Ramos (cell line): ENCODE data around the gene FARP2.
"Not testable (repeated sequence)": the region's sequence is repeated elsewhere in the genome, so short reads cannot be mapped to it uniquely, and the experiment has no call there.

Experiments
- in situ Hi-C: fragments of 300-500 bp; cut with MboI; formaldehyde crosslinking; loops from one replicate; pipeline ENCODE4 v1.14.3; 2022; ENCODE audit warnings: low sequenced_read_pairs; ENCODE audit not compliant: unreplicated experiment

FARP2 gene

DNA sequence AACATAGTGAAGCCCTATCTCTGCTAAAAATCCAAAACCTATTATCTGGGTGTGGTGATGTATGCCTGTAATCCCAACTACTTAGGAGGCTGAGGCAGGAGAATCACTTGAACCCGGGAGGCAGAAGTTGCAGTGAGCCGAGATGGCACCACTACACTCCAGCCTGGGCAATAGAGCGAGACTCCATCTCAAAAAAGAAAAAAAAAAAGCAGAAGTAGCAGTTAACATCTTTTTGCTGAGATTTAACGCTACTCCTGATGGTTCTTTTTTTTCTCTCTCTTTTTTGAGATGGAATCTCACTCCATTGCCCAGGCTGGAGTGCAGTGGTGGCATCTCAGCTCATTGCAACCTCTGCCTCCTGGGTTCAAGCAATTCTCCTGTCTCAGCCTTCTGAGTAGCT lies 36.7 kb downstream of the FARP2 start:
- in situ Hi-C loops = not testable (repeated sequence)

DNA sequence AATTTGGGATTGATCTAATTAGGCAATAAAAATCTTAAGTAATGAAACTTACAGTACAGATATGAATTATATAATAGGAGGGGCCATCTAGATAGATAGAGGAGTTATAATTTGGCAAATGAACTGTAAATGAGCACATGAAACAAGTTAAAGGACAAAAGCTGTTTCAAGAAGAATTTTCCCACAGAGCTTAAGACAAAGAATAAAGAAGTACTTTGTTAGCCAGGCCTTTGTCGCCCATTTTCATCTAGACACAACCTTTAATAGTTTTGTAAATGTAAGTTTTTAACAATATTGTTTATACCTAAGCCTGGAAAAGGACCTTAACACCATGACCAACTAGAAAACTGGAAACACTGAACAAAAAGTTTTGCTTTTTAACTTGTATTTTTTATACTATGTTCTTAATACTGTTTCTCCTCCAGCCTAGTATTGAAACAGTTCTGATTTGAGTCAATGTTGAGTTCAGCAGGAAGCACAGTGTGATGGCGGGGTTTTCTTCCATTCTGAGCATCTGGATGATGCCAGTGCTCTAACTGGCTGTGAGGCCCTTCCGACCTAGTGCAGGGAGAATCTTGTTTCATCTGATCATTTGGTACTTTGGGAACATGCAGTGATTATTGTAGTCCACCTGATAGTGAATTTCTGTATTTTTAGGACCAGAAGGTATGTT lies 37.6 kb downstream of the FARP2 start:
- in situ Hi-C loops = no loop called here

DNA sequence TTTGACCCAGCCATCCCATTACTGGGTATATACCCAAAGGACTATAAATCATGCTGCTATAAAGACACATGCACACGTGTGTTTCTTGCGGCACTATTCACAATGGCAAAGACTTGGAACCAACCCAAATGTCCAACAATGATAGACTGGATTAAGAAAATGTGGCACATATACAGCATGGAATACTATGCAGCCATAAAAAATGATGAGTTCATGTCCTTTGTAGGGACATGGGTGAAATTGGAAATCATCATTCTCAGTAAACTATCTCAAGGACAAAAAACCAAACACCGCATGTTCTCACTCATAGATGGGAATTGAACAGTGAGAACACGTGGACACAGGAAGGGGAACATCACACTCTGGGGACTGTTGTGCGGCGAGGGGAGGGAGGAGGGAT lies 40.7 kb downstream of the FARP2 start:
- in situ Hi-C loops = not testable (repeated sequence)

DNA sequence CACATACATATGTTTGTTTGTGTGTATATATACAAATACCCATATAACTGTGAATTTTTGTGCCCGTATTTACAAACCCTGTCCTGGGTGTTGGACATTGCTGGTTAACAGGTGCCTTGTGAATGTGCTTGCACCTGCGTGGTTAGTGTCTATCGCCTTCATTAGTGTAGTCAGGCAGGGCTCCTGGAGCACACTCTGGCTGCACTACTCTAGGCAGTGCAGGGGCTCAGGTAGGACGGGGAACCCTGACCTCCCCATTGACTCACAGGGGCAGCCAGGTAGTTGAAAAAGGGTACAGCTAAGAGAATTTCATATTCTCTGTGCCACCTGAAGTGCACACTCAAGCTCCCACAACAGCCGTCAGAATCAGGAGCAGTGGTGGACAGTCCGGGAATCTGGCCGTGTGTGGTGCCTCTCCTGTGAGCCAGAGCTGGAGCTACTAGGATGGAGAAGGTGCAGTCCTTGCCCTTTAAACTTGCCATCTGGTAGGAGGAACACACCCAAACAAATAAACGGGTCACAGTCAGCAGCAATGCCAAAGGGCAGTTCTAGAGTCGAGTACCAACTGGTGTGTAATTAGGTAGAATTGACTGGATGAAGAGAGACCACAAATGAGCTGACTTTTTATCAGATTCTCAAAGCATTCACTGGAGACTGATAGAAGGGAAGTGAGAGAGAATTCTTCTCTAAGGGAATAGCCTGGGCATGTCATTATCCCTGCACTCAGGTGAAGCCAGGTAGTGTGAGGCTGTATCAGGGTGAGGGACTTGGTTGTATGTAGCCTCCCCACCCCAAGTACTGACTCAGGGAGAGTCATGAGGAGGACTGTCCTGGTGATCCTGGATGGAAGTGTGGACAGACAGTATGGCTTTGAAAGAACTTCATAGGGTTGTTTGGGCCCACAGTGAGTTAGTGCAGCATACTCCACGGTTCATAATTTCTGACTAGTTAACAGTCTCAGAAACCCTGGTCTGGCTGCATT lies 44.1 kb downstream of the FARP2 start:
- in situ Hi-C loops = no loop called here

DNA sequence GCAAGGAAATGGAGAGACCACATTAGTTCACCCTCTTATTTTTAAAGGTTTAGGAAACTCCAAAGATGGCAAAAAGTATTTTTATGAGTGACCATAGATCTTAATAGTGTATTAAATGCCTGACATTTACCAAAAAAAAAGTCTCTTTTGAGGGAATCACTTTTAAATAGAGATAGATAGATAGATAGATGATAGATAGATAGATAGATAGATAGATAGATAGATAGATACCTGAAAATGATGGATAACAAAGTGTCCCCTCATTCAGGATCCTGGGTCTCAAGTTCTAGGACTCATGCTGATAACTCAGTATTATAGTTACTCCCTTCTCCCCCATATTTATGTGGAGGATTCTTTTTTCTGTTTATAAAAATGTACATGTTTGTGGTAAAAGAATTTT lies 52.8 kb downstream of the FARP2 start:
- in situ Hi-C loops = no loop called here

DNA sequence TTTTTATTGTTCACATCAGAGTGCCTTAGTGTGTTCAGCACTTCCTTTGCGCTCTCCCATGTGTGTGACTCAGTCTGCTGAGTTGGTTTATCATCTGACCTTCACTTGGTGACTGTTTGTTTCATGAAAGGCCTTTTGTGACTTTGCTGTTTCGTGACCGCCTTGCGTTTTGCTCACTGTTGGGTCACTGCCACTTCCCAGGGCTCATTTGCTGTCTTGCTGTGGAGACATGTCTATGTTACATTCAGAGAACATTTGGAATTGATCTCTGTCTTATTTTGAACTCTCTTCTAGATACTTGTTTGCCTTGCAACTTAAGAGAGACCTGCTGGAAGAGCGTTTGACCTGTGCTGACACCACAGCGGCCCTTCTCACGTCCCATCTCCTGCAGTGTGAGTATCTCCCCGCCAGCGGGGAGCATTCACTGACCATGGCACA lies 54.7 kb downstream of the FARP2 start:
- in situ Hi-C loops = no loop called here

DNA sequence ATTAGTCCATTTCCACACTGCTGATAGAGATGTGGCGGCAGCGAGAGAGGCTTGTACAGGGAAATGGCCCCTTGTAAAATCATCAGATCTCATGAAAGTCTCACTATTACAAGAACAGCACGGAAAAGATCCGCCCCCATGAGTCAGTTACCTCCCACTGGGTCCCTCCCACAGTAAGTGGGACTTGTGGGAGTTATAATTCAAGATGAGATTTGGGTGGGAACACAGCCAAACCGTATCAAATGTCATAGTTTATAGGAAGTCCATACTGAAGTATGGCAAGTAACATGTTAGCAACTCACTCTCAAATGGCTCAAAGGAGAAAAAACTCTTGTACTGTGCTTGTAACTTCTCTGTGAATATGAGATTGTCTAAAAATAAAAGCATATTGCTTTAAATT lies 56.1 kb downstream of the FARP2 start:
- in situ Hi-C loops = no loop called here

DNA sequence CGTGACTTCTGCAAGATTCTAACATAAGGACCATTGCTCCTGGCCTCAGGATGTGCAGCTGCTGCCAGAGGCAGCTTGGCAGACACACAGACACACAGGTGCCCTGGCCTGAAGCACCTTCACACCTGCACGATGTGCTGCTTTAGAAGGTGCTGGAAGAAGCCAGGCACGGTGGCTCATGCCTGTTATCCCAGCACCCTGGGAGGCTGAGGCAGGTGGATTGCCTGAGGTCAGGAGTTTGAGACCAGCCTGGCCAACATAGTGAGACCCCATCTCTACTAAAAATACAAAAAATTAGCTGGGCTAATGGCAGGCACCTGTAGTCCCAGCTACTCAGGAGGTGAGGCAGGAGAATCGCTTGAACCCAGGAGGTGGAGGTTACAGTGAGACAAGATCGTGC lies 57.4 kb downstream of the FARP2 start:
- in situ Hi-C loops = not testable (repeated sequence)

DNA sequence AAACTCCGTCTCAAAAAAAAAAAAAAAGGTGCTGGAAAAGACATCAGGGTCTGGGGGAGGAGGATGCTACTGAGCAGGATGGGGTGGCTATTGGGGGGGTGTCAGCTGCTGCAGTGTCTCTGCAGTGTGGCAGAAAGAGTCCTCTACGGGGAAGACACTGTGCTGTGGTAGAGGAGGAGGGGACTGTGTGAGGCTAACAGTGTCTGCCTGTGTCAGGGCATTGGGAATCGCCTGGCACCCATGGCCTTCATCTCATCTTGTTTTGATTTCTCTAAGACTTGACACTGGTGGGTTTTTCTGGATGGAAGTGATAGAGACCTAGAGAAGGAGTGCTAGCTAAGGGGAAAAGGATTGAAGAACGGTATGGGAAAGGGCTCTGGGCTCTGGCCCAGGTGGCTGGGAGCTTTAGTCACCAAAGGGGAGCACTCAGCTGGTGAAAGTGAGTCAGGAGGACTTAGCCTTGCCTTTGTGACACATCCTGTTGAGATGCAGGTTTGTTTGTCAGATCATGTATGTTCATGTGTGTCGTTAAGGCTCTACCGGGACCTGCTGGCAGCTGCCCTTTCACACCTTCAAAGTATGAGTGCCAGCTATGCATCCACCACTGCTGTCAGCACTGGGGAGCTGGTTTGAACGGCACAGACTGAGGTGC lies 58.0 kb downstream of the FARP2 start:
- in situ Hi-C loops = no loop called here

DNA sequence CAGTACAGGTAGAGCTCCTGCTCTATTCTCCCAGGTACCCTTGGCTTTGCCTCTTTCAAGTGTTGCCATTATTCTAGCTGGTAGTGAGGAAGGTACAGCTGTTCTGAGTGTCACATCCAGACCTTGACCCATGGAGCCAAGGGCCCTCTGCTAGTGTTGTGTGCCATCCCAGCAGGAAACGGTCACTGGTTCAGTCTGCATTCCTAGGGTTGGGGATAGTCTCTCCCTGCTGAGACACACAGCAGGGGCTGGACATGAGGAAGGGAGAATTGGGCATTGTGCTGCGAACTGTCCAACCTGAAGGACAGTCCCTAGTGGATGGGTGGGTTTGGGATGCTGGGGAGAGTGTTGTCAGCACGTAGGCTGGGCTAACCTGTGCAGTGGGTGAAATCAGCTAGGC lies 59.1 kb downstream of the FARP2 start:
- in situ Hi-C loops = no loop called here

DNA sequence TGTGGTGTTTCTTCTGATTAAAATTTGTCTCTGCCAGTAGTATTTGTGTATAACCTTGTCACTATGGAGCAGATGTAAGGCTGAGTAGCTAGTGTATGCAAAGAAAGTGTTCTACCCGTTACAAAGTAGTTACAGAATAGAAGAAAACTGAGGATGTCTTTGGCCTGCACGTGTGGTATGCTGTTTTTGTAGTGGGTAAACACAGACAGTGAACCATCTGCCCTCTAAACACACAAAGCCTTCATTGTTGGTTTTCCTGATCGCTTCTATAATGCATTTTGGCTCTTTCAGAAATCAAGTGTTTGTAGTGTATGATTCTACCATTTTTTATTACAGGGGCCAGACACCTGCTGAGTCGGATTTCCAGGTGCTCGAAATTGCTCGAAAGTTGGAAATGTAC lies 61.5 kb downstream of the FARP2 start:
- in situ Hi-C loops = no loop called here

DNA sequence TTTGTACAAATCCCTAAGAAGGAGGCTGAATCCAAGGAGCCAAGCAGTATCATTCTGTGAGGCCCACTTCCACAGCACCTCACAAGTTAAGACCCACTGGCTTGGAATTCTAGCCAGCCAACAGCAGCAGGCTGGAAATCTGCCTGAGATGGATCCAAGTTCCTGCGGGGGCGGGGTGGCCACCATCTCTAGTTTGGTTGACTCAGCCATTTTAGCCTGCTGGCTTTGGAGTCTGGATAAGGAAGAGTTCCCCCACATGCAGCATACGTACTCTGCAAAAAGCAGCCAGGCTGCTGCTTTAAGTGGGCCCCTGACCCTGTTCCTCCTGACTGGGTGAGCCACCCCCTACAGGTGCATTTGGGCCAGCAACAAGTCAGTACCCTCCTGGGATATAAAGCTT lies 65.2 kb downstream of the FARP2 start:
- in situ Hi-C loops = no loop called here

DNA sequence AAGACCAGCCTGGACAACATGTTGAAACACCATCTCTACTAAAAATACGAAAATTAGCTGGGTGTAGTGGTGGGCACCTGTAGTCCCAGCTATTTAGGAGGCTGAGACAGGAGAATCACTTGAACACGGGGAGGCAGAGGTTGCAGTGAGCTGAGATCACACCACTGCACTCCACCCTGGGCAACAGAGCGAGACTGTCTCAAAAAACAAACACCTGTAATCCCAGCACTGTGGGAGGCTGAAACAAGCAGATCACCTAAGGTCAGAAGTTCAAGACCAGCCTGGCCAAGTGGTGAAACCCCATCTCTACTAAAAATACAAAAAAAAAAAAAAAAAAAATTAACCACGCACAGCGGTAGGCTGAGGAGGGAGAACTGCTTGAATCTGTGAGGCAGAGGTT lies 65.9 kb downstream of the FARP2 start:
- in situ Hi-C loops = not testable (repeated sequence)

DNA sequence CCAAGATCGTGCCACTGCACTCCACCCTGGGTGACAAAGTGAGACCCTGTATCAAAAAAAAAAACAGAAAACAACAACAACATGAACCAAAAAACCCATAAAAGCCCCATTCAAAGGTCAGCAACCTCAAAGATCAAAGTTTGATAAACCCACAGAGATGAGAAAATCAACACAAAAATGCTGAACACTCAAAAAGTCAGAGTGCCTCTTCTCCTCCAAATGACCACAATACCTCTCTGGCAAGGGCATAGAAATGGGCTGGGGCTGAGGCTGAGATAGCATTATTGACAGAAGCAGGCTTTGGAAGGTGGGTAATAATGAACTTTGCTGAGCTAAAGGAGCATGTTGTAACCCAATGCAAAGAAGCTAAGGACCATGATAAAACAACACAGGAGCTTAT lies 66.3 kb downstream of the FARP2 start:
- in situ Hi-C loops = no loop called here

DNA sequence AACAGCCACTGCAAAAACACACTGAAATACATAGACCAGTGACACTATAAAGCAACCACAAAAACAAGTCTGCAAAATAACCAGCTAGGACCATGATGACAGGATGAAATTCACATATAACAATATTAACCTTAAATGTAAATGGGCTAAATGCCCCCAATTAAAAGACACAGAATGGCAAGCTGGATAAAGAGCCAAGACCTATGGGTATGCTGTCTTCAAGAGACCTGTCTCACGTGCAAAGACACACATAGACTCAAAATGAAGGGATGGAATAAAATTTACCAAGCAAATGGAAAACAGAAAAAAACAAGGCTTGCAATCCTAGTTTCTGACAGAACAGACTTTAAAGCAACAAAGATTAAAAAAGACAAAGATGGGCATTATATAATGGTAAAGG lies 67.4 kb downstream of the FARP2 start:
- in situ Hi-C loops = not testable (repeated sequence)

DNA sequence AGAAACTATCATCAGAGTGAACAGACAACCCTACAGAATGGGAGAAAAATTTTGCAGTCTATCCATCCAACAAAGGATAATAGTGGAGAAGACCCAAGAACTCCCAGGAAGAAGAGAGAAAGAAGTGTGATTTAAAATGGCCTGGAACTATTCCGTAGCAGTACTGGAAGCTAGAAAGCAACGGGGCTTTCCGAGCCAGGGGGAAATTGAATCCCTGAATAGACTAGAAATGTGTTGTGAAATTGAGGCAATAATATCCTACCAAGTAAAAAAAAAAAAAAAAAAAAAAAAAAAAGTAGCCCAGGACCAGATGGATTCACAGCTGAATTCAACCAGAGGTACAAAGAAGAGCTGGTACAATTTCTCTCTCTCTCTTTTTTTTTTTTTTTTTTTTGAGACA lies 69.3 kb downstream of the FARP2 start:
- in situ Hi-C loops = no loop called here

DNA sequence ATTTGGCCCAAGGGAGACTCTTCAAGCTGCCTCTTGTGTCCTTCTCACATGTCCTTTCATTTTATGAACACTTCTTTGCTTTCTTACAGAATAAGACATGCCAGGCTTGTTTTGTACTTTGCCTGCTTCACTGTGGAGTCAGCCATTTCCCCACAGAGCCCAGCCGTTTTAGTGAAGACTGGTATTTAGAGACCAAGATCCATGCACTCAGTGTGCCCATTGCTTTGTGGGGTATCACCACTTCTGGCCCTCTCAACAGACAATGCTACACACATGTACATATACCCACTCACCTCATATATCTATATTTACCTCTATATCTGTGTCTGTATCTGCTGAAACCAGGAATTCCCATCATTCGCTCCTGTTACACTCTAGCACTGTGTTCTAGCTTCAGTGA lies 74.1 kb downstream of the FARP2 start:
- in situ Hi-C loops = no loop called here

DNA sequence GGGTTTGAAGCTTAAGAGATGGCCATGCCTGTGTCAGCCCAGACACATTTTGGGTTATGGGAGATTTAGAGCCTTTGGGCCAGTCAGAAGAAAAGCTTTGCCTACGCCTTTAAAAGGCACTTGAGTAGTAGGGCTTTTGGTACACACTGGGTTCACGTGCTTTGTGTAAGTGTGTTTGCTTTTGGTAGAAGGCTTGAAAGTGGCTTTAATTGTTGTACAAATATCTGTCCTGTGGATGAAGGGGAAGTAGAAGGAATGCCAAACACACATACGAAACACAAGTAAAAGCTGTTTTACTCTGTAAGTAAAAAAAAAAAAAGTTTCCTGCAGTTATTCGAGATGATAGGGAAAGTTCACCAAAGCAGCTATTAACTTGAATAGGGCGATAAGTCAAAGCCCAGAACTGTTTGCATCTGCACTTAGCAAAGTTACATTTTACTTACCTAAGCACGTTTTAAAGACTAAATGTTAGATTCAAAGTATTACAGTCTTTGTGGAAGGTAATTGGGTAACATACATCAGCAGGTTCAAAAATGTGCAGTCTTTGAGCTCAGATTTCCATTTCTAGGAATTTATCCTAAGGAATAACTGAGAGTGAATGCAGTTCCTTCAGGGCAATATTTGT lies 76.9 kb downstream of the FARP2 start:
- in situ Hi-C loops = no loop called here

DNA sequence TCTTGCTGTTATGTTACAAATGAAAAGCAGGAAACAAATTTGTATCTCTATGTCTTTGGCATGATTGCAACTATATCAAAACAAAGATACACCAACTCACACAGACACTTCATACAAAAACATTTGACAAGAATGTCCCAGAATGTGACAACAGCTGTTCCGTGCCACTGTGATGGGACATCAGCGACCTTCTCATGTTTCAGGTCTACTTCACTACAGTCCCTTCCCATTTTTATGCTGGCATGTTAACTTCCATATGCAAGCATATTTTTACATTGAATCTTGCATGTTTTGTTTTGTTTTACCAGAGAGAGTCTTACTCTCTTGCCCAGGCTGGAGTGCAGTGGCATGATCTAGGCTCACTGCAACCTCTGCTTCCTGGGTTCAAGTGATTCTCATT lies 81.1 kb downstream of the FARP2 start:
- in situ Hi-C loops = no loop called here

DNA sequence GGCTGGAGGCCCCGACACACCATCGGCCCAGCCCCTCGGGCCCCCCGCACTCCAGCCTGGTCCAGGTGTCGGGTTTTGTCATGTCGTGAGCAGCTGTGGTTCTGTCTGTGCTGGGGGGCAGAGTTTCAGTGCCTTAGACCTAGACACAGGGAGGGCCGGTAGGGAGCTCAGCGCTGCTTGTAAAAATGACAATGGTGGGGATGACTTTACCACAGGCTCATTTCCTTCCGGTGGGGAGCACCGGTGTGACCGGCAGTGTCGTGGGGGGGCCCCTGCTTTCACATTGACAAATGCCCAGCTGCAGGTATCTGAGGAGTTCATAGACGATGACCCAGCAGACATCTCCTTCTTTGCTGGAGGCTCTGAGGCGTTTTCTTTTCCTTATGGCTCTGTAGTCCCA lies 85.4 kb downstream of the FARP2 start:
- in situ Hi-C loops = no loop called here
